Loucy (cell line): Measurements from ENCODE around the gene BTBD19.

Experiments
- H2AFZ ChIP-seq: fragments of 200-600 bp; sonication (generic); 2 replicates; pipeline ENCODE4 v1.6.0; 2016; ENCODE audit warnings: antibody characterized with exemption, mild to moderate bottlenecking, low read length, moderate library complexity
- H3F3A ChIP-seq: fragments of 200-600 bp; 2 replicates; pipeline ENCODE4 v1.6.0; 2016; ENCODE audit warnings: antibody characterized with exemption, low read depth, mild to moderate bottlenecking
- H3K27me3 ChIP-seq: fragments of 200-600 bp; sonication (generic); 2 replicates; pipeline ENCODE4 v1.6.1; 2014; ENCODE audit warnings: low read length, mild to moderate bottlenecking; ENCODE audit not compliant: insufficient read depth, poor library complexity, severe bottlenecking
- H3K36me3 ChIP-seq: fragments of 200-600 bp; sonication (generic); 2 replicates; pipeline ENCODE4 v1.6.1; 2016; ENCODE audit warnings: low read length; ENCODE audit not compliant: insufficient read depth
- H3K4me1 ChIP-seq: fragments of 200-600 bp; sonication (generic); 2 replicates; pipeline ENCODE4 v1.5.1; 2014; ENCODE audit warnings: low read length, mild to moderate bottlenecking; ENCODE audit not compliant: insufficient read depth, poor library complexity, severe bottlenecking
- H3K4me2 ChIP-seq: fragments of 200-600 bp; sonication (generic); 2 replicates; pipeline ENCODE4 v1.6.0; 2014; ENCODE audit warnings: antibody characterized with exemption, low read length, low read depth, mild to moderate bottlenecking; ENCODE audit not compliant: poor library complexity, severe bottlenecking
- H3K4me3 ChIP-seq: fragments of 200-600 bp; sonication (generic); 2 replicates; pipeline ENCODE4 v1.5.1; 2014; ENCODE audit warnings: low read length, mild to moderate bottlenecking, mixed read lengths; ENCODE audit not compliant: poor library complexity, severe bottlenecking
- H3K79me2 ChIP-seq: fragments of 200-600 bp; sonication (generic); 2 replicates; pipeline ENCODE4 v1.6.1; 2014; ENCODE audit warnings: low read length; ENCODE audit not compliant: insufficient read depth
- H3K9ac ChIP-seq: fragments of 200-600 bp; sonication (generic); 2 replicates; pipeline ENCODE4 v1.6.0; 2014; ENCODE audit warnings: mild to moderate bottlenecking, low read depth, low read length, moderate library complexity; ENCODE audit not compliant: poor library complexity, severe bottlenecking
- H3K9me2 ChIP-seq: fragments of 200-600 bp; sonication (generic); replicated peaks from 2 replicates; pipeline ENCODE4 v1.6.1; 2016; ENCODE audit warnings: low read depth, low read length, mixed read lengths
- H3K9me3 ChIP-seq: fragments of 200-600 bp; sonication (generic); 2 replicates; pipeline ENCODE4 v1.6.1; 2014; ENCODE audit warnings: mild to moderate bottlenecking, antibody characterized with exemption, low read length, low read depth; ENCODE audit not compliant: insufficient read depth
- H4K20me1 ChIP-seq: fragments of 200-600 bp; sonication (generic); 2 replicates; pipeline ENCODE4 v1.6.0; 2014; ENCODE audit warnings: antibody characterized with exemption, low read length, mild to moderate bottlenecking; ENCODE audit not compliant: insufficient read depth, poor library complexity, severe bottlenecking
- CTCF ChIP-seq: fragments of 200-600 bp; sonication (generic); conservative IDR thresholded peaks from 2 replicates; pipeline ENCODE4 v1.5.1; 2014; ENCODE audit warnings: mild to moderate bottlenecking, antibody characterized with exemption, low read length
- EZH2phosphoT487 ChIP-seq: fragments of 200-600 bp; IDR thresholded peaks from 2 replicates; pipeline ENCODE4 v1.6.1; 2018; ENCODE audit warnings: antibody characterized with exemption, mild to moderate bottlenecking, moderate library complexity, borderline replicate concordance

The BTBD19 gene

GRCh38 chr1:44798481-44799365 is 9.6 kb upstream of the BTBD19 start:
- H3K79me2 ChIP-seq, result peaks cover 4% of the 10 kb centered on the region
- H3K36me3 ChIP-seq, result no peaks in the 10 kb centered on the region
- no peaks in the 10 kb centered on the region for H3K9me2 ChIP-seq
- no peaks in the 10 kb centered on the region for H3K27me3 ChIP-seq
- peak overlapping the region; percentile 93 for H3K9ac ChIP-seq
- H2AFZ ChIP-seq, result no peak overlapping the region
- H3K9me3 ChIP-seq, result no peaks in the 10 kb centered on the region
- peak overlapping the region; percentile 86 for H3K4me3 ChIP-seq
- TF ChIP-seq CTCF (no peak), EZH2phosphoT487 (no peak)
- H3F3A ChIP-seq, result 0 out of 2 replicates have a peak, but pooled peaks cover 2% of the 10 kb centered on the region
- no peaks in the 10 kb centered on the region for H4K20me1 ChIP-seq
- H3K4me2 ChIP-seq, result peak overlapping the region; percentile 84
- no peaks in the 10 kb centered on the region for H3K4me1 ChIP-seq

GRCh38 chr1:44799770-44800584 is 8.3 kb upstream of the BTBD19 start, which contains the start of gene PLK3:
TSS of gene PLK3 (plus strand) at chr1:44800377. CDS start at chr1:44800464, 87 bp downstream.
- Histone ChIP-seq H3K9me3 (no peaks in the 10 kb centered on the region), H3K4me3 (peak within 1 kb of the TSS; percentile 86), H3F3A (0 out of 2 replicates have a peak, but pooled peaks cover 2% of the 10 kb centered on the region), H3K27me3 (no peaks in the 10 kb centered on the region), H2AFZ (peak within 1 kb of the TSS; percentile 93), H3K4me2 (peak within 1 kb of the TSS; percentile 84), H4K20me1 (no peaks in the 10 kb centered on the region), H3K4me1 (no peaks in the 10 kb centered on the region), H3K36me3 (no peaks in the 10 kb centered on the region), H3K9me2 (no peaks in the 10 kb centered on the region), H3K79me2 (peaks cover 4% of the 10 kb centered on the region), H3K9ac (peak within 1 kb of the TSS; percentile 93)
- TF ChIP-seq EZH2phosphoT487 (no peak), CTCF (peak; percentile 79)

- H3K9ac ChIP-seq, result no peak overlapping the region
- no peak overlapping the region for H2AFZ ChIP-seq
- H3K9me3 ChIP-seq, result no peaks in the 10 kb centered on the region
- H3K4me1 ChIP-seq, result no peaks in the 10 kb centered on the region
- TF ChIP-seq EZH2phosphoT487 (no peak), CTCF (no peak)
- H4K20me1 ChIP-seq, result no peaks in the 10 kb centered on the region
- H3K27me3 ChIP-seq, result no peaks in the 10 kb centered on the region
- H3K4me2 ChIP-seq, result peak overlapping the region; percentile 84
- H3K4me3 ChIP-seq, result no peak overlapping the region
- H3K9me2 ChIP-seq, result no peaks in the 10 kb centered on the region
- no peaks in the 10 kb centered on the region for H3K36me3 ChIP-seq
- H3K79me2 ChIP-seq, result peaks cover 4% of the 10 kb centered on the region
- H3F3A ChIP-seq, result 0 out of 2 replicates have a peak, but pooled peaks cover 2% of the 10 kb centered on the region
Measured at GRCh38 chr1:44801491-44802305, 6.6 kb upstream of the BTBD19 start.
